ENCODE measurements around the gene SNRNP35. TPM values are rescaled to one million over a fixed set of nuclear protein-coding genes. Genes with fewer than 3 reads are reported as not detected.

The SNRNP35 gene
- total and polyA plus RNA-seq, 2 experiments from 2014 or later, result 13.6 to 25.7 TPM

- Histone ChIP-seq H4K20me1 (ENCODE audit: insufficient read depth, poor library complexity, severe bottlenecking) (no peaks in the 10 kb centered on the region), H3K4me3 (no peak overlapping the region), H3K36me3 (replicated peaks; ENCODE audit: insufficient read depth, low read depth) (no peaks in the 10 kb centered on the region), H3K9me3 (ENCODE audit: low read depth) (no peaks in the 10 kb centered on the region), H3K4me2 (no peak overlapping the region), H3K79me2 (no peaks in the 10 kb centered on the region), H2AFZ (no peak overlapping the region), H3K9me2 (replicated peaks; ENCODE audit: insufficient read depth) (no peaks in the 10 kb centered on the region), H3K27ac (no peak overlapping the region), H3K4me1 (ENCODE audit: insufficient read depth) (no peaks in the 10 kb centered on the region), H3K27me3 (no peaks in the 10 kb centered on the region)
- WGBS (ENCODE audit: low lambda C conversion rate, missing lambda C conversion rate), result 93% methylated on average over 18 of the region's 18 CpGs
- TF ChIP-seq EZH2 (IDR thresholded peaks at IDR 0.05; ENCODE audit: borderline replicate concordance) (no peak), EZH2phosphoT487 (IDR thresholded peaks at IDR 0.05; ENCODE audit: low read depth, severe bottlenecking, unreplicated experiment) (no peak), CTCF (IDR thresholded peaks at IDR 0.05; ENCODE audit: poor library complexity) (no peak)
- DNase-seq (ENCODE audit: low spot score), result no peak
Measured at GRCh38 chr12:123494124-123494851, 36.3 kb downstream of the SNRNP35 start.

- TF ChIP-seq EZH2phosphoT487 (IDR thresholded peaks at IDR 0.05; ENCODE audit: low read depth, severe bottlenecking, unreplicated experiment), result no peak
- TF ChIP-seq EZH2 (IDR thresholded peaks at IDR 0.05; ENCODE audit: borderline replicate concordance), result no peak
- no peak for TF ChIP-seq CTCF (IDR thresholded peaks at IDR 0.05; ENCODE audit: poor library complexity)
Measured at GRCh38 chr12:123497065-123497464, 39.1 kb downstream of the SNRNP35 start.

GRCh38 chr12:123498126-123498825 lies 40.3 kb downstream of the SNRNP35 start:
- no peak for DNase-seq (ENCODE audit: low spot score)
- no peak overlapping the region for H3K4me3 ChIP-seq
- H3K9me3 ChIP-seq (ENCODE audit: low read depth), result no peaks in the 10 kb centered on the region
- no peak overlapping the region for H2AFZ ChIP-seq
- no peak overlapping the region for H3K27ac ChIP-seq
- WGBS (ENCODE audit: low lambda C conversion rate, missing lambda C conversion rate), result 93% methylated on average over 13 of the region's 13 CpGs
- H3K4me2 ChIP-seq, result no peak overlapping the region
- H3K4me1 ChIP-seq (ENCODE audit: insufficient read depth), result no peaks in the 10 kb centered on the region
- TF ChIP-seq EZH2 (IDR thresholded peaks at IDR 0.05; ENCODE audit: borderline replicate concordance), result no peak
- TF ChIP-seq CTCF (IDR thresholded peaks at IDR 0.05; ENCODE audit: poor library complexity), result no peak
- no peak for TF ChIP-seq EZH2phosphoT487 (IDR thresholded peaks at IDR 0.05; ENCODE audit: low read depth, severe bottlenecking, unreplicated experiment)
- H4K20me1 ChIP-seq (ENCODE audit: insufficient read depth, poor library complexity, severe bottlenecking), result no peaks in the 10 kb centered on the region
- H3K79me2 ChIP-seq, result no peaks in the 10 kb centered on the region
- no peaks in the 10 kb centered on the region for H3K9me2 ChIP-seq (replicated peaks; ENCODE audit: insufficient read depth)
- no peaks in the 10 kb centered on the region for H3K27me3 ChIP-seq
- no peaks in the 10 kb centered on the region for H3K36me3 ChIP-seq (replicated peaks; ENCODE audit: insufficient read depth, low read depth)

More at GRCh38 chr12:123497065-123497464, 39.1 kb downstream of the SNRNP35 start:
- no peaks in the 10 kb centered on the region for H4K20me1 ChIP-seq (ENCODE audit: insufficient read depth, poor library complexity, severe bottlenecking)
- no peaks in the 10 kb centered on the region for H3K9me3 ChIP-seq (ENCODE audit: low read depth)
- no peaks in the 10 kb centered on the region for H3K9me2 ChIP-seq (replicated peaks; ENCODE audit: insufficient read depth)
- 97% methylated on average over 7 of the region's 7 CpGs for WGBS (ENCODE audit: low lambda C conversion rate, missing lambda C conversion rate)
- no peak for DNase-seq (ENCODE audit: low spot score)
- H3K4me3 ChIP-seq, result no peak overlapping the region
- H3K27ac ChIP-seq, result no peak overlapping the region
- no peaks in the 10 kb centered on the region for H3K36me3 ChIP-seq (replicated peaks; ENCODE audit: insufficient read depth, low read depth)
- no peaks in the 10 kb centered on the region for H3K4me1 ChIP-seq (ENCODE audit: insufficient read depth)
- no peaks in the 10 kb centered on the region for H3K79me2 ChIP-seq
- H2AFZ ChIP-seq, result no peak overlapping the region
- no peaks in the 10 kb centered on the region for H3K27me3 ChIP-seq
- H3K4me2 ChIP-seq, result no peak overlapping the region
